HUES48 (cell line): ENCODE results near the gene MTHFSD.
A peak's percentile ranks its signal among the peaks of the same experiment; 100 is the strongest.

Experiments
- H3K27ac ChIP-seq: one replicate; pipeline ENCODE4 v1.7.0; 2013; ENCODE audit warnings: low read depth, low read length, inconsistent platforms
- H3K27me3 ChIP-seq: 2 replicates; pipeline ENCODE4 v1.6.1; 2013; ENCODE audit warnings: mild to moderate bottlenecking, low read length; ENCODE audit not compliant: control insufficient read depth, insufficient read depth
- H3K36me3 ChIP-seq: 2 replicates; pipeline ENCODE4 v1.6.1; 2013; ENCODE audit warnings: low read length; ENCODE audit not compliant: control insufficient read depth, insufficient read depth
- H3K4me1 ChIP-seq: 2 replicates; pipeline ENCODE4 v1.6.1; 2013; ENCODE audit warnings: mild to moderate bottlenecking, low read length; ENCODE audit not compliant: control insufficient read depth, insufficient read depth
- H3K4me3 ChIP-seq: 2 replicates; pipeline ENCODE4 v1.5.1; 2013; ENCODE audit warnings: mild to moderate bottlenecking, low read depth, low read length
- H3K9ac ChIP-seq: 2 replicates; pipeline ENCODE4 v1.6.1; 2013; ENCODE audit warnings: mild to moderate bottlenecking, low read depth, low read length, moderate library complexity
- H3K9me3 ChIP-seq: 2 replicates; pipeline ENCODE4 v1.6.1; 2013; ENCODE audit warnings: low read length; ENCODE audit not compliant: control insufficient read depth, insufficient read depth

MTHFSD gene

DNA sequence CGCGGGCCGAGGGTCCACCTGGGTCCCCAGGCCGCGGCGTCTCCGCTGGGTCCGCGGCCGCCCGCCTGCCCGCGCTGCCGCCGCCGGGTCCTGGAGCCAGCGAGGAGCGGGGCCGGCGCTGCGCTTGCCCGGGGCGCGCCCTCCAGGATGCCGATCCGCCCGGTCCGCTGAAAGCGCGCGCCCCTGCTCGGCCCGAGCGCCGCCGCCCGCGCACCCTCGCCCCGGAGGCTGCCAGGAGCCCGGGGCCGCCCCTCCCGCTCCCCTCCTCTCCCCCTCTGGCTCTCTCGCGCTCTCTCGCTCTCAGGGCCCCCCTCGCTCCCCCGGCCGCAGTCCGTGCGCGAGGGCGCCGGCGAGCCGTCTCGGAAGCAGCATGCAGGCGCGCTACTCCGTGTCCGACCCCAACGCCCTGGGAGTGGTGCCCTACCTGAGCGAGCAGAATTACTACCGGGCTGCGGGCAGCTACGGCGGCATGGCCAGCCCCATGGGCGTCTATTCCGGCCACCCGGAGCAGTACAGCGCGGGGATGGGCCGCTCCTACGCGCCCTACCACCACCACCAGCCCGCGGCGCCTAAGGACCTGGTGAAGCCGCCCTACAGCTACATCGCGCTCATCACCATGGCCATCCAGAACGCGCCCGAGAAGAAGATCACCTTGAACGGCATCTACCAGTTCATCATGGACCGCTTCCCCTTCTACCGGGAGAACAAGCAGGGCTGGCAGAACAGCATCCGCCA lies 12.1 kb upstream of the MTHFSD start:
- Histone ChIP-seq H3K27me3 (peaks cover 92% of the 10 kb centered on the region), H3K4me1 (peaks cover 25% of the 10 kb centered on the region)

DNA sequence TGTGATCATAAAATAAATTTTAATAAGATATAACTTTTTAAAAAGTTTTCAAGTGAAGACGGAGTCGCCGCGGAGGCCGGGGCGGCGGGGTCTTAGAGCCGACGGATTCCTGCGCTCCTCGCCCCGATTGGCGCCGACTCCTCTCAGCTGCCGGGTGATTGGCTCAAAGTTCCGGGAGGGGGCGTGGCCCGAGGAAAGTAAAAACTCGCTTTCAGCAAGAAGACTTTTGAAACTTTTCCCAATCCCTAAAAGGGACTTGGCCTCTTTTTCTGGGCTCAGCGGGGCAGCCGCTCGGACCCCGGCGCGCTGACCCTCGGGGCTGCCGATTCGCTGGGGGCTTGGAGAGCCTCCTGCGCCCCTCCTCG lies 11.5 kb upstream of the MTHFSD start, which contains the start of gene FOXC2:
Gene FOXC2, plus strand, starts transcription at position 229 of the 365 bp plus-strand sequence. CDS start 507 bp downstream, outside the sequence.
- Histone ChIP-seq H3K27ac (no peak within 1 kb of the TSS), H3K9ac (no peak within 1 kb of the TSS), H3K9me3 (no peaks in the 10 kb centered on the region), H3K27me3 (peaks cover 86% of the 10 kb centered on the region), H3K4me3 (peak within 1 kb of the TSS; percentile 62), H3K4me1 (peaks cover 25% of the 10 kb centered on the region), H3K36me3 (no peaks in the 10 kb centered on the region)

More for the DNA sequence above, 12.1 kb upstream of the MTHFSD start:
- no peaks in the 10 kb centered on the region for H3K36me3 ChIP-seq
- H3K9ac ChIP-seq, result no peak overlapping the region
- H3K9me3 ChIP-seq, result no peaks in the 10 kb centered on the region
- no peak overlapping the region for H3K27ac ChIP-seq
- H3K4me3 ChIP-seq, result peak overlapping the region; percentile 62

DNA sequence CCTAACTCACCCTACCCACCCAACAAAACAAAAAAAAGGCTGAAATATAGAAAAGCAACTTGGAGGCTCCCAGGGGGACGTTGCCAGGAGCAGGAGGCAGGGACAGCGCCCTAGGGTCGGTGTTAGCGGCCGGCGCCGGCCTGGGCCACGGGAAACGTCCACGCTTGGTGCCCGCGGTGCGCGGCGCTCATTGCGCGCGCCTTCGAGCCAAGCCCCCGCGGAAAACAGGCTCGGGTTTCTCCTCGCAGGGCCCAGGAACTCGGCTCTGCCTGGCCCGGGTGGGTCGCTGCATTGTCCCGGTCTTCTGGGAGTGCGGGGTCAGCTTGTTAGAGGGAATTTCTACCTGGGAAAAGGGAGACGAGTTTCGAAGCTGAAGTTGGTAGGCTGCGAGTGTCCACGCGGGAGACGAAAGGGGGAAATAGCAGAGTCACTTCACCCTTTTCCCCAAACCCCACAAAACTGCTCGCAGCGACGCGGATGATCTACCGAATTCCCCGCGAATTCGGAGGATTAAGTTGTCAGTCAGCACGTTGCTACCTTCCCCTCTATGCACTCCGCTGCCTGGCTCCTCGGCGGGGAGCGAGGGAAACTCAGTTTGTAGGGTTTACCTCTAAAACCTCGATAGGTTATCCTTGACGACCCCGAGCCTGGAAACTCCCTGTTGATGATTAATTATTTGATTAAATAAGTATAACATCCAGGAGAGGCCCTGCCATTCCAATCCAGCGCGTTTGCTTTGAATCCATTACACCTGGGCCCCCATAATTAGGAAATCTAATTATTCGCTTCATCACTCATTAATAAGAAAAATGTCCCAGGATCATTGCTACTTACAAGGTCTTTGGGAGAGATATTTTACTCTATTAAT lies 10.8 kb upstream of the MTHFSD start:
- Histone ChIP-seq H3K9me3 (no peaks in the 10 kb centered on the region), H3K4me1 (peaks cover 18% of the 10 kb centered on the region), H3K27ac (no peak overlapping the region), H3K27me3 (peaks cover 79% of the 10 kb centered on the region), H3K36me3 (no peaks in the 10 kb centered on the region), H3K9ac (no peak overlapping the region), H3K4me3 (peak overlapping the region; percentile 31)

DNA sequence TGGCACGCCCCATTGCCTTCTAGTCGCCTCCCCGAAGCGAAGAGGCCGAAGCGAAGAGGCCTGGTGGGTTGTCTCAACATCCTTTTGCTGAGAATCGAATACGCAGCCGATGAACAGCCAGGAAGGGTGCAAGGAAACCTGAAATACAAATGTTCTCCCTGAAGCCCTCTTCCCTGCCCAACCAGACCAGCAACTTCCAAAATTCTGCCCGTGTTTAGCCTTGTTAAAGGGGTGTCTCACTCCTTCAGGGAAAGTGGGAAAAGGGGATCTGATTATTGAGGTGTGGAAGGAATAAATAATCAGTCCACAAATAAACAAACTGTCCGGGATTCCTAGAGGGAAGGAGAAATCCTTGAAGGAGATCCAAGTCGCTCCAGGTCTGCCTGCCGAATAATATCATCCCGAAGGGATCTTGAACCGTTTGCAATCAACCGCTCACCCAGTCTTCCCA lies 10.2 kb upstream of the MTHFSD start:
- peaks cover 12% of the 10 kb centered on the region for H3K4me1 ChIP-seq
- H3K27ac ChIP-seq, result no peak overlapping the region
- H3K27me3 ChIP-seq, result peaks cover 72% of the 10 kb centered on the region
- H3K4me3 ChIP-seq, result peak overlapping the region; percentile 31; the same call in 1 of the 2 replicates
- no peaks in the 10 kb centered on the region for H3K9me3 ChIP-seq
- H3K36me3 ChIP-seq, result no peaks in the 10 kb centered on the region
- no peak overlapping the region for H3K9ac ChIP-seq

DNA sequence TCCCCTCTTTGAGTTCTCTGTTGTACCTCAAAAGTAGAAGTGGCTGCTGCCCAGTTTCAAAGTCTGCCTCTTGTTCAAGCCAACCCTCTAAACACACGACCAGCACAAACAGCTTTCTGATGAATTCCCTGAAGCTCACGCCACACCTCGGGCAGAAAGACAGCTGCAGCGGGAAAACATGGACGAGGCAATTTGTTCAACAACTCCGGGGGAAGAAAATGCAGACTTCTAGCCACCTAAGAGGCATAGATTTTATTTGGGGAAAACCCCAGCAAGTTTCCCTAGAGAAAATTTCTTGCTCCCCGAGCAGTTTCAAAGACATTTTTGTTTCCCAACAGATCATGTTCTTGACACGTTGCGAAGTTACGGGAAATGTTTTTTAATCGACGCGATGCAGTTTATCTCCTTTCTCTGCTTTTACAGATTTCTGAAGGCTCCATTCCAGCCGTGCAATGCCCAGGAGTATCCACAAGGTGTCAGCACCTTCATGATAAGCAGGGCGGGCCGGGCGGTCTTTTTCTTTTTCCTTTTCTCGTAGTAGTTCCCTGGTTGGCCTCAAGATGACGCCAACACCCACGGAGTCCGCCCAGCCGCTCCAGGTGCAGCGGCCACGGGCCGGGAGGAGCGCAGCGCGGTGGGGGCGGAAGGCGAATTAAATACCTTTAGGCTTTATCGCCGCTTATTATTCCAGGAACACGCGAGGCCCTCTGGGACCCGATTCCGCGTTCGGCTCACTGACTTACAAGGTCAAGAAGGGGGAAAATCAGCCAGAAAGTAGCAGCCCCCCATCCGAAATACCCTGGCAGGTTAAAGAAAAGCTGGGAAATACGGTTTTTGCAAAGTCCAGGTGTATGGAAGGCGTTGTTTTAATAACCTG lies 8.7 kb upstream of the MTHFSD start:
- peaks cover 12% of the 10 kb centered on the region for H3K4me1 ChIP-seq
- H3K27ac ChIP-seq, result no peak overlapping the region
- no peak overlapping the region for H3K9ac ChIP-seq
- H3K4me3 ChIP-seq, result peak overlapping the region; percentile 60
- H3K9me3 ChIP-seq, result no peaks in the 10 kb centered on the region
- H3K36me3 ChIP-seq, result no peaks in the 10 kb centered on the region
- peaks cover 57% of the 10 kb centered on the region for H3K27me3 ChIP-seq

DNA sequence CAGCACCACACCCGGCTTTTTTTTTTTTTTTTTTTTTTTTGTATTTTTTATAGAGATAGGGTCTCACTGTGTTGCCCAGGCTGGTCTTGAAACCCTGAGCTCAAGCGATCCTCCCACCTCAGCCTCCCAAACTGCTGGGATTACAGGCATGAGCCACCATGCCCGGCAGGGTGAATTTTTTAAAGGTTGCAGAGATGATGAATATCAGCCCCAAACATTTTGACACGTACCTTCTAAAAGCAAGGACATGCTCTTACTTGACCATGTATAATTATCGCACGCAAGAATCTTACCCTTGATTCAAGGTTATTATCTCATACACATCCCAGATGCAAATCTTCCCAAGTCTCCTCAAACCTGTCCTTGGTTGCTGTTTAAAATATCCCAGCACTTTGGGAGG lies 7.3 kb upstream of the MTHFSD start:
- Histone ChIP-seq H3K27ac (no peak overlapping the region), H3K4me3 (no peak overlapping the region), H3K4me1 (peaks cover 12% of the 10 kb centered on the region), H3K27me3 (peaks cover 44% of the 10 kb centered on the region), H3K36me3 (no peaks in the 10 kb centered on the region), H3K9me3 (no peaks in the 10 kb centered on the region), H3K9ac (no peak overlapping the region)

DNA sequence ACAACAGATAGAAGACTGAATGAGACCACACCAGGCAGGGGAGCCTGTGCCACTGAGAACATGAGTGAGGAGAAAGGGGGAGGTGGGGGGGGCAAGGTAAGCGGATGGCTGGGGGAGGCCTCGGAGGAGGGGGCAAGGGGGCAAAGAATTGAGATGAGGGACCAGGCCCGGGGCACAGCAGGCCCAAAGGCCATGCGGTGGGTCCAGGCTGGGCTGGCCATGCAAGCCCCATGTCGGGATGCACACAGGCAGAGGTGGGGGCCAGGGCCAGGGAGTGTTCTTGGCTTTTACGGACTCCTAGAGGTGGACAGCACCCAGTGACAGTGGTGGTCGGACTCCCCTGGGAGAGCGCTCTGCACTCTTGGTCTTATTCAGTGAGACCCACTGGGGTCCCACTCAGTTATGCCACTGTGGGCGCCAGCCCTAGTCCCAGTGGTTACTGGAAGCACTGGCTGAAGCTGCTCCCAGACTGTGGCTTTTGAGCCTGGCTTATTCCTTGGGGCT lies 4.8 kb upstream of the MTHFSD start:
- Histone ChIP-seq H3K27me3 (peaks cover 20% of the 10 kb centered on the region), H3K9ac (no peak overlapping the region), H3K27ac (no peak overlapping the region), H3K36me3 (no peaks in the 10 kb centered on the region), H3K4me3 (no peak overlapping the region), H3K4me1 (peaks cover 4% of the 10 kb centered on the region), H3K9me3 (no peaks in the 10 kb centered on the region)

DNA sequence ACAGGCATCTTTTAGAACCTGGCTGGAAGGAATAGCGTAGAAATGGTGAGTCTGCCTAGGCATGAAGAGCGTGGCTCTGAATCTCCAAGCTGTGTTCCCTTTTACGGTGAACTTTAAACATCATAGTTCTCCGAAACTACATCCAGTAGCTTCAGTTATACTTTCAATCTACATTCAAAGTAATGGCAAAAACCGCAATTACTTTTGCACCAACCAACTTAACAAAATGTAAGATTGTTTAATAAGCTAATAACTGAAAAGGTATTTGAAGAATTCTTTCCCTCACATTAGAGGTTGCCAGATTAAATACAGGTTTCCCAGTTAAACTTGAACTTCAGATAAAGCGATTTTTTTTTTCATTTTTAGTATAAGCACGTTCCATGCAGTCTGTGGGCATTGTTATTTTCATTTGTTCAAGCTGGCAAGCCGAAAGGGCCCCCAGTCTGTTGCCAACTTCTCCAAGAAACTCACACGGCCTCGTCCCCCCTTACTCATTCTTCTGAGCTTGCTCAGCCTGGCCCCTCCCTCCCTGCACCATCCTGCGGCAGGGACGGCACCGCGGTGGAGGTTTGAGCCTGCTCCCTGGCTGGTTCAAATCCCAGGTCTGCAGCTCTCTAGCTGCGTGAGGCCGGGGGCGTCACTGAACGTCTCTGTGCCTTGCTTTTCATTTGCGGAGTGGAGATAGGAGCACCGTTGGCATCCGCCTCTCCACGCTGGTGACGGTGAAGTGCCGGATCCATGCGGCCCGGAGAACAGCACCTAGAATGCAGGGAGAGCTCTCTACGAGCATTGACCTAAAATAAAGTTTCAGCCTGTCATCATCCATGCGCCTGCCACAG lies 3.5 kb upstream of the MTHFSD start:
- H3K4me1 ChIP-seq, result 0 out of 2 replicates have a peak, but pooled peaks cover 3% of the 10 kb centered on the region
- no peaks in the 10 kb centered on the region for H3K9me3 ChIP-seq
- no peaks in the 10 kb centered on the region for H3K36me3 ChIP-seq
- no peak overlapping the region for H3K9ac ChIP-seq
- H3K4me3 ChIP-seq, result no peak overlapping the region
- H3K27me3 ChIP-seq, result peaks cover 8% of the 10 kb centered on the region
- H3K27ac ChIP-seq, result no peak overlapping the region

DNA sequence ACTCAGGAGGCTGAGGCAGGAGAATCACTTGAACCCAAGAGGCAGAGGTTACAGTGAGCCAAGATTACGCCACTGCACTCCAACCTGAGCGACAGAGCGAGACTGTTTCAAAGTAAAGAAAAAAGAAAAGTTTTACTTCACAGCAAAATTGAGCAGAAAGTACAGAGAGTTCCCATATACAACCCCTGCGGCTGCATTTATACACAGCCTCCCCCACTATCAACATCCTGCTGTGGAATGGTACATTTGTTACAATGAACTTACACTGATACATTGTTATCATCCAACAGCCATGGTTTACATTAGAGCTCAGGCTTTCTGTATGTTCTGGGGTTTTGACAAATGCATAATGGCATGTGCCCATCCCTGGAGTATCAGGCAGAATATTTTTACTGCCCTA lies 2.6 kb upstream of the MTHFSD start:
- H3K9ac ChIP-seq, result no peak overlapping the region
- no peak overlapping the region for H3K4me3 ChIP-seq
- H3K27me3 ChIP-seq, result no peaks in the 10 kb centered on the region
- no peaks in the 10 kb centered on the region for H3K9me3 ChIP-seq
- 0 out of 2 replicates have a peak, but pooled peaks cover 3% of the 10 kb centered on the region for H3K4me1 ChIP-seq
- H3K36me3 ChIP-seq, result no peaks in the 10 kb centered on the region
- H3K27ac ChIP-seq, result no peak overlapping the region

DNA sequence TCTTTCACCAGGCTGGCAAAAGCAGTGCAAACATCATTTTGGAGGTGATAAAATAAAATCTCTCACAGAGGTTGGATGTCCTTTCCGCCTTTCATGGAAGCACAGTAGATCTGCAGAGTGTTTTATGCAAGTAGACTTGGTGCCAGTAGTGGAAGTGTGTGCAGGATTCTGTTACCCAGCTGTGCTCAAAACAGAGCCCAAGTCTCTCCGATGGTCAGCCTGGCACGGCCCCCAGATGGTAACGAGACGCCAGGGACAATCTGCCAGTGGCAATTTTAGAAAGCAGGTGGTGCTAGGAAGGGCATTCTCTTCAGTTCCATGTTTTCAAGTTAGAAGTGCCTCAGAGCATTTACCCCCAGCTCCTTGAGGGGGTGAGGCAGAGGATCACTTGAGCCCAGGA lies 1.5 kb upstream of the MTHFSD start:
- Histone ChIP-seq H3K4me1 (0 out of 2 replicates have a peak, but pooled peaks cover 3% of the 10 kb centered on the region), H3K36me3 (no peaks in the 10 kb centered on the region), H3K9me3 (no peaks in the 10 kb centered on the region), H3K27ac (no peak overlapping the region), H3K4me3 (no peak overlapping the region), H3K27me3 (no peaks in the 10 kb centered on the region), H3K9ac (no peak overlapping the region)
